Liver (tissue), 9 donors: ENCODE data around the gene CD84. TPM values are rescaled to one million over a fixed set of nuclear protein-coding genes. Genes with fewer than 3 reads are reported as not detected.

Experiments
- DNase-seq: peaks from one replicate; pipeline ENCODE4 v3.0.0-alpha.2; 2017; ENCODE audit warnings: low spot score
- H3K27ac ChIP-seq, 2 donors: one replicate each; pipeline ENCODE4 v1.7.0; 2013; ENCODE audit warnings: inconsistent platforms in 2 of 2, low read length in 2 of 2, control low read depth in 1 of 2, low read depth in 1 of 2, mild to moderate bottlenecking in 1 of 2
- H3K27me3 ChIP-seq, 4 donors: one replicate each; pipeline versions ENCODE4 v1.6.1 to v1.7.0; 2013; ENCODE audit warnings: low read length in 3 of 4, inconsistent platforms in 1 of 4, mild to moderate bottlenecking in 1 of 4, moderate library complexity in 1 of 4; ENCODE audit not compliant: control insufficient read depth in 4 of 4, insufficient read depth in 4 of 4
- H3K36me3 ChIP-seq, 4 donors: one replicate each; pipeline versions ENCODE4 v1.6.1 to v1.7.0; 2013; ENCODE audit warnings: low read length in 3 of 4, mild to moderate bottlenecking in 3 of 4, low read depth in 1 of 4, moderate library complexity in 1 of 4; ENCODE audit not compliant: control insufficient read depth in 4 of 4, insufficient read depth in 3 of 4
- H3K4me1 ChIP-seq, 4 donors: one replicate each; pipeline versions ENCODE4 v1.6.1 to v1.7.0; 2013; ENCODE audit warnings: low read length in 3 of 4, mild to moderate bottlenecking in 3 of 4, moderate library complexity in 1 of 4; ENCODE audit not compliant: control insufficient read depth in 4 of 4, insufficient read depth in 4 of 4
- H3K4me3 ChIP-seq, 3 donors: one replicate each; pipeline versions ENCODE4 v1.6.1 to v1.7.0; 2013; ENCODE audit warnings: low read length in 3 of 3, control low read depth in 1 of 3, low read depth in 1 of 3, mild to moderate bottlenecking in 1 of 3
- H3K9ac ChIP-seq, 2 donors: one replicate each; pipeline ENCODE4 v1.7.0; 2013; ENCODE audit warnings: low read length in 2 of 2, mild to moderate bottlenecking in 2 of 2, moderate library complexity in 2 of 2, control low read depth in 1 of 2, low read depth in 1 of 2
- H3K9me3 ChIP-seq, 4 donors: one replicate each; pipeline versions ENCODE4 v1.6.1 to v1.7.0; 2013; ENCODE audit warnings: low read length in 3 of 4; ENCODE audit not compliant: control insufficient read depth in 4 of 4
- EGR1 ChIP-seq, 2 donors: IDR thresholded peaks; 2 replicates each; pipeline ENCODE4 v1.6.1; 2016 to 2018; ENCODE audit warnings: antibody characterized with exemption in 2 of 2, low read depth in 2 of 2
- FOXA1 ChIP-seq: IDR thresholded peaks from 2 replicates; pipeline ENCODE4 v1.6.1; 2016; ENCODE audit warnings: antibody characterized with exemption
- FOXA2 ChIP-seq: IDR thresholded peaks from 2 replicates; pipeline ENCODE4 v1.6.1; 2016; ENCODE audit warnings: antibody characterized with exemption
- GABPA ChIP-seq, 2 donors: IDR thresholded peaks in 1 of 2; conservative IDR thresholded peaks in 1 of 2; 2 replicates each; pipeline ENCODE4 v1.6.1; 2016; ENCODE audit warnings: antibody characterized with exemption in 2 of 2, mild to moderate bottlenecking in 1 of 2, moderate library complexity in 1 of 2
- HNF4A ChIP-seq, 2 donors: conservative IDR thresholded peaks; 2 replicates each; pipeline ENCODE4 v1.6.1; 2016; ENCODE audit warnings: antibody characterized with exemption in 2 of 2, mild to moderate bottlenecking in 2 of 2
- HNF4G ChIP-seq: IDR thresholded peaks from 2 replicates; pipeline ENCODE4 v1.6.1; 2016; ENCODE audit warnings: antibody characterized with exemption
- JUND ChIP-seq, 2 donors: IDR thresholded peaks; 2 replicates each; pipeline ENCODE4 v1.6.1; 2016; ENCODE audit warnings: antibody characterized with exemption in 2 of 2
- NR2F2 ChIP-seq: IDR thresholded peaks from 2 replicates; pipeline ENCODE4 v1.6.1; 2016; ENCODE audit warnings: antibody characterized with exemption
- RAD21 ChIP-seq, 2 donors: IDR thresholded peaks; 2 replicates each; pipeline ENCODE4 v1.6.1; 2016; ENCODE audit warnings: antibody characterized with exemption in 2 of 2, mild to moderate bottlenecking in 2 of 2
- RXRA ChIP-seq, 2 donors: IDR thresholded peaks; 2 replicates each; pipeline ENCODE4 v1.6.1; 2017 to 2018; ENCODE audit warnings: antibody characterized with exemption in 2 of 2, mild to moderate bottlenecking in 1 of 2
- SP1 ChIP-seq: IDR thresholded peaks from 2 replicates; pipeline ENCODE4 v1.6.1; 2018; ENCODE audit warnings: antibody characterized with exemption, mild to moderate bottlenecking
- TAF1 ChIP-seq: conservative IDR thresholded peaks from 2 replicates; pipeline ENCODE4 v1.6.1; 2016; ENCODE audit warnings: antibody characterized with exemption, mild to moderate bottlenecking
- YY1 ChIP-seq: IDR thresholded peaks from 2 replicates; pipeline ENCODE4 v1.6.1; 2016; ENCODE audit warnings: antibody characterized with exemption, mild to moderate bottlenecking
- WGBS: extraction: QIAGEN DNeasy Blood & Tissue Kit; methylation state at CpG from one replicate; pipeline ENCODE4 v1.1.7; 2013; 5-methylcytosine and 5-hydroxymethylcytosine counted together
- polyA plus RNA-seq, 2 donors: library from polyadenylated mRNA; stranded (reverse) in 1 of 2; unstranded in 1 of 2; fragments of 200-250 nt in 1 of 2; fragments of >200 nt in 1 of 2; fragmentation: Nextera tagmentation in 1 of 2; extraction: Ambion mirVana in 1 of 2; gene quantifications; one replicate each; pipeline versions ENCODE4 v1.2.1 to v1.2.3, GENCODE V29; 2013 to 2015
- total RNA-seq, 2 donors: library from RNA; depleted of rRNA; stranded (reverse); fragments of >200 nt; gene quantifications; one replicate each; pipeline ENCODE4 v1.2.3, GENCODE V29; 2014
- TF ChIP-seq, protein P1 (sequence below): IDR thresholded peaks from 2 replicates; pipeline ENCODE4 v1.6.1; 2016; ENCODE audit warnings: antibody characterized with exemption
- TF ChIP-seq, protein P2 (sequence below): IDR thresholded peaks from 2 replicates; pipeline ENCODE4 v1.6.1; 2016; ENCODE audit warnings: antibody characterized with exemption
- TF ChIP-seq, protein P3 (sequence below): fragments of 150-350 bp; IDR thresholded peaks from 2 replicates; pipeline ENCODE4 v1.5.1; 2017; ENCODE audit warnings: improper control_type of control experiment, low read depth, low read length; ENCODE audit not compliant: missing input control
- TF ChIP-seq, protein P4 (sequence below): IDR thresholded peaks from 2 replicates; pipeline ENCODE4 v1.6.1; 2016; ENCODE audit warnings: antibody characterized with exemption, mild to moderate bottlenecking
- TF ChIP-seq, protein P5 (sequence below): IDR thresholded peaks from 2 replicates; pipeline ENCODE4 v1.6.1; 2016; ENCODE audit warnings: antibody characterized with exemption
- donor health status: healthy.
- donor health status: healthy.
- donor health status: healthy.
- donor health status: healthy.
- donor health status: healthy.

Gene CD84
- total and polyA plus RNA-seq, 4 donors: 2.1 to 8.8 (median 4.4) TPM

DNA sequence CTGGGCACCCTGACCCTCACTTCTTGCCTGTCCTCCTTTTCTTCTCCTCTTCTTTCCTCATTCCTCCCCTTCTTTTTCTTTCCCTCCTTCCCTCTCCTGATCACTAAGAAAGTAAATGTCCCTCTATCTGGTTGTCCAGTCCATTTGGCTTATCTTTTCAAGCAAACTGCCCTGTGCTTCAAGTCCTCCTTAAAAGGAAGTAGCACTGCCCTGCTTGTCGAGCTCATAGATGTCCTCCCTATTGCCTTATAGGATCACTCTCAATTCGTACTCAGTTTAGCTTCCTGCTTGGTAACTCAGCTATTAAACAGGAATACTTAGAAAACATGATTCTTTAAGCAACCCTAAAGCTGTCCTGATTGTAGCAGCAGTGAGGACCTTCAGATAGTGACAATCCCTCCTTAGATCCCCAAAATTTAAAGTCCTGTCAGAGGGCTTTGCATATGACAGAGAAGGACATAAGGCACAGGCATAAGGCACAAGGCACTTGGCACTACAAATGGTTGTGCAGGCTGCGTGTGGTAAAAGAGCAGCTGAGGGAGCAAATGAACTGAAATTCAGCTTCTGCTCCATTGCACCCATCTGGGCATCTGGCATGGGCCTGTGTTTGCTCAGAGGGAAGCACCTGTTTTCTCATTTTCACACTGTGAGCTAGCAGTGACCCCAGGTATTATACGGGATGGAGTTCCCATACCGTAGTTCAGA is 30.2 kb downstream of the CD84 start:
- Histone ChIP-seq H3K27ac (no peak overlapping the region), H3K4me3 (no peak overlapping the region), H3K4me1 (peaks cover 0 to 9% (median 2%) of the 10 kb centered on the region in 4 donors), H3K36me3 (no peaks in the 10 kb centered on the region), H3K9me3 (no peaks in the 10 kb centered on the region), H3K9ac (no peak overlapping the region), H3K27me3 (no peaks in the 10 kb centered on the region)
- TF ChIP-seq GABPA (IDR thresholded peaks at IDR 0.05 in 1 of 2, conservative IDR thresholded peaks at IDR 0.05 in 1 of 2) (no peak), SP1 (no peak), HNF4G (no peak), JUND (IDR thresholded peaks at IDR 0.05) (no peak), FOXA1 (no peak), RXRA (IDR thresholded peaks at IDR 0.05) (no peak), HNF4A (conservative IDR thresholded peaks at IDR 0.05) (no peak), RAD21 (IDR thresholded peaks at IDR 0.05) (no peak), YY1 (no peak), NR2F2 (no peak), FOXA2 (no peak), EGR1 (IDR thresholded peaks at IDR 0.05; ENCODE audit: low read depth in 2 of 2) (no peak), TAF1 (no peak)
- TF ChIP-seq, protein P1, sequence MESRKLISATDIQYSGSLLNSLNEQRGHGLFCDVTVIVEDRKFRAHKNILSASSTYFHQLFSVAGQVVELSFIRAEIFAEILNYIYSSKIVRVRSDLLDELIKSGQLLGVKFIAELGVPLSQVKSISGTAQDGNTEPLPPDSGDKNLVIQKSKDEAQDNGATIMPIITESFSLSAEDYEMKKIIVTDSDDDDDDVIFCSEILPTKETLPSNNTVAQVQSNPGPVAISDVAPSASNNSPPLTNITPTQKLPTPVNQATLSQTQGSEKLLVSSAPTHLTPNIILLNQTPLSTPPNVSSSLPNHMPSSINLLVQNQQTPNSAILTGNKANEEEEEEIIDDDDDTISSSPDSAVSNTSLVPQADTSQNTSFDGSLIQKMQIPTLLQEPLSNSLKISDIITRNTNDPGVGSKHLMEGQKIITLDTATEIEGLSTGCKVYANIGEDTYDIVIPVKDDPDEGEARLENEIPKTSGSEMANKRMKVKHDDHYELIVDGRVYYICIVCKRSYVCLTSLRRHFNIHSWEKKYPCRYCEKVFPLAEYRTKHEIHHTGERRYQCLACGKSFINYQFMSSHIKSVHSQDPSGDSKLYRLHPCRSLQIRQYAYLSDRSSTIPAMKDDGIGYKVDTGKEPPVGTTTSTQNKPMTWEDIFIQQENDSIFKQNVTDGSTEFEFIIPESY: no peak
- TF ChIP-seq, protein P2, sequence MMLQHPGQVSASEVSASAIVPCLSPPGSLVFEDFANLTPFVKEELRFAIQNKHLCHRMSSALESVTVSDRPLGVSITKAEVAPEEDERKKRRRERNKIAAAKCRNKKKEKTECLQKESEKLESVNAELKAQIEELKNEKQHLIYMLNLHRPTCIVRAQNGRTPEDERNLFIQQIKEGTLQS: no peak
- TF ChIP-seq, protein P3, sequence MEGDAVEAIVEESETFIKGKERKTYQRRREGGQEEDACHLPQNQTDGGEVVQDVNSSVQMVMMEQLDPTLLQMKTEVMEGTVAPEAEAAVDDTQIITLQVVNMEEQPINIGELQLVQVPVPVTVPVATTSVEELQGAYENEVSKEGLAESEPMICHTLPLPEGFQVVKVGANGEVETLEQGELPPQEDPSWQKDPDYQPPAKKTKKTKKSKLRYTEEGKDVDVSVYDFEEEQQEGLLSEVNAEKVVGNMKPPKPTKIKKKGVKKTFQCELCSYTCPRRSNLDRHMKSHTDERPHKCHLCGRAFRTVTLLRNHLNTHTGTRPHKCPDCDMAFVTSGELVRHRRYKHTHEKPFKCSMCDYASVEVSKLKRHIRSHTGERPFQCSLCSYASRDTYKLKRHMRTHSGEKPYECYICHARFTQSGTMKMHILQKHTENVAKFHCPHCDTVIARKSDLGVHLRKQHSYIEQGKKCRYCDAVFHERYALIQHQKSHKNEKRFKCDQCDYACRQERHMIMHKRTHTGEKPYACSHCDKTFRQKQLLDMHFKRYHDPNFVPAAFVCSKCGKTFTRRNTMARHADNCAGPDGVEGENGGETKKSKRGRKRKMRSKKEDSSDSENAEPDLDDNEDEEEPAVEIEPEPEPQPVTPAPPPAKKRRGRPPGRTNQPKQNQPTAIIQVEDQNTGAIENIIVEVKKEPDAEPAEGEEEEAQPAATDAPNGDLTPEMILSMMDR: no peak
- TF ChIP-seq, protein P4, sequence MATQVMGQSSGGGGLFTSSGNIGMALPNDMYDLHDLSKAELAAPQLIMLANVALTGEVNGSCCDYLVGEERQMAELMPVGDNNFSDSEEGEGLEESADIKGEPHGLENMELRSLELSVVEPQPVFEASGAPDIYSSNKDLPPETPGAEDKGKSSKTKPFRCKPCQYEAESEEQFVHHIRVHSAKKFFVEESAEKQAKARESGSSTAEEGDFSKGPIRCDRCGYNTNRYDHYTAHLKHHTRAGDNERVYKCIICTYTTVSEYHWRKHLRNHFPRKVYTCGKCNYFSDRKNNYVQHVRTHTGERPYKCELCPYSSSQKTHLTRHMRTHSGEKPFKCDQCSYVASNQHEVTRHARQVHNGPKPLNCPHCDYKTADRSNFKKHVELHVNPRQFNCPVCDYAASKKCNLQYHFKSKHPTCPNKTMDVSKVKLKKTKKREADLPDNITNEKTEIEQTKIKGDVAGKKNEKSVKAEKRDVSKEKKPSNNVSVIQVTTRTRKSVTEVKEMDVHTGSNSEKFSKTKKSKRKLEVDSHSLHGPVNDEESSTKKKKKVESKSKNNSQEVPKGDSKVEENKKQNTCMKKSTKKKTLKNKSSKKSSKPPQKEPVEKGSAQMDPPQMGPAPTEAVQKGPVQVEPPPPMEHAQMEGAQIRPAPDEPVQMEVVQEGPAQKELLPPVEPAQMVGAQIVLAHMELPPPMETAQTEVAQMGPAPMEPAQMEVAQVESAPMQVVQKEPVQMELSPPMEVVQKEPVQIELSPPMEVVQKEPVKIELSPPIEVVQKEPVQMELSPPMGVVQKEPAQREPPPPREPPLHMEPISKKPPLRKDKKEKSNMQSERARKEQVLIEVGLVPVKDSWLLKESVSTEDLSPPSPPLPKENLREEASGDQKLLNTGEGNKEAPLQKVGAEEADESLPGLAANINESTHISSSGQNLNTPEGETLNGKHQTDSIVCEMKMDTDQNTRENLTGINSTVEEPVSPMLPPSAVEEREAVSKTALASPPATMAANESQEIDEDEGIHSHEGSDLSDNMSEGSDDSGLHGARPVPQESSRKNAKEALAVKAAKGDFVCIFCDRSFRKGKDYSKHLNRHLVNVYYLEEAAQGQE: no peak
- TF ChIP-seq, protein P5, sequence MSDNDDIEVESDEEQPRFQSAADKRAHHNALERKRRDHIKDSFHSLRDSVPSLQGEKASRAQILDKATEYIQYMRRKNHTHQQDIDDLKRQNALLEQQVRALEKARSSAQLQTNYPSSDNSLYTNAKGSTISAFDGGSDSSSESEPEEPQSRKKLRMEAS: no peak
- 77% methylated on average over 5 of the region's 5 CpGs for WGBS
- no peak for DNase-seq
